SIG-M5 treated with dmso at 0.1 percent for 504 hours (cell line): ENCODE data around the gene YBX2.

Experiments used
- DNase-seq: peaks from one replicate; lab custom pipeline; 2025; ENCODE audit not compliant: unreplicated experiment; lab: John Stamatoyannopoulos, UW

YBX2 gene

GRCh38 chr17:7304179-7304578 lies 9.7 kb upstream of the YBX2 start:
- no peak for DNase-seq

GRCh38 chr17:7296189-7296861 lies 1.9 kb upstream of the YBX2 start:
- peak; percentile 57 for DNase-seq

- DNase-seq = no peak
Observed at GRCh38 chr17:7295230-7296180, 1.1 kb upstream of the YBX2 start.

- DNase-seq = no peak
Observed at GRCh38 chr17:7293816-7294613, 424 bp downstream of the YBX2 start.

GRCh38 chr17:7293159-7293558 lies 1.3 kb downstream of the YBX2 start:
- no peak for DNase-seq

GRCh38 chr17:7292729-7293128 lies 1.7 kb downstream of the YBX2 start:
- DNase-seq = no peak

DNA sequence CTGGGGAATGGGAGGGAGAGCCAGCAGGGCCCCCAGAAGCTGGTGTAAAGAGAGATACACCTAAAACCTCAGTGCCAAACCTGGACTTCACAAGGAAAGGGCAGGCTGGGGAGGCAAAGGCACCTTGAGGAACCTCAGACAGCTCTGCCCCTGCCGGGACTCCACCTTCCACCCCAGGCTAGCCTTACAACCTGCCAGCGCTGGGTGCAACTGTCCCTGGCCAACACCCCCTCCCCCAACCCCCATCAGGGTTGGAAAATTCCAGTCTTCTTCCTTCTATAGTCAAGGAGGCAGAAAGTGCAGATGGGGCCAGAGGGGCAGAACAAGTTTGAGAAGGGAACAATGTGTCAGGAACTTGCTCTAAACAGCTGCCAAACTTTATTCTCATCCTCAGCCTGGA lies 2.2 kb downstream of the YBX2 start:
- no peak for DNase-seq

DNA sequence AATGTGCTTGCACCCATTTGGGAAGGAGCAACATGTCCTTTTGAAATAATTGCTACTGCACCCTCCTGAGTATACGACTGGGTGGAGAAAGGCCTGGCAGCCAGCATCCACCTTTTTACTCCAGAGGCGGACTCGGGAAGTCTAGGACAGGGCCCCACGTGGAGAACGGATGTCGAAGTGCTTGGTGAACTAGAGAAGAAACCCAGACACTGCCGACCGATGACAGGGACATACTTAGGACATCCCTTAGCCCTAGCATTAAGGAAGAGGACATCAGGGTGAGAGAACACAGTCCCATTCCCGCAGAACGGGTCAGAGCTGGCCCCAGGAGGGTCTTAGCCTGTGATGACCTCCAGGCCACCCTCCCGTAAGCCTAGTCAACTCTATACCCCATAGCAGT lies 3.8 kb downstream of the YBX2 start:
- DNase-seq = no peak

DNA sequence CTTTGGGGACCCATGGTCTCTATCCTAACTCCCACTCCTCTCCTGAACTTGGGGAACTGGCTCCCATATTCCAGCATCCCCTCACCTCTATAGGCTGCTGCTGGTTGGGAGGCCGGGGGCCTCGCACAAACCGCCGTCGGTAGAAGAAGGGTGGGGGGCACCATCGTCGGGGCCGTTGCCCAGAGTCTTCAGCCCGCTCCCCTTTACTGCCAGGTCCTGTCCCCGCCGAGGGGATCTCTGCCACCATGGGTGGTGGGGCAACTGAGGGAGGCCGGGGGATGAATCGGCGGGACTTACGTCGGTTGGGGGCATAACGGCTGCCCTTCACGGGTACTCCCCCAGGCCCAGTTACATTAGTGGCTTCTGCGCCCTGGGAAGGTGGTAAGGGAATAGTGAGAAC lies 4.3 kb downstream of the YBX2 start:
- DNase-seq = no peak

DNA sequence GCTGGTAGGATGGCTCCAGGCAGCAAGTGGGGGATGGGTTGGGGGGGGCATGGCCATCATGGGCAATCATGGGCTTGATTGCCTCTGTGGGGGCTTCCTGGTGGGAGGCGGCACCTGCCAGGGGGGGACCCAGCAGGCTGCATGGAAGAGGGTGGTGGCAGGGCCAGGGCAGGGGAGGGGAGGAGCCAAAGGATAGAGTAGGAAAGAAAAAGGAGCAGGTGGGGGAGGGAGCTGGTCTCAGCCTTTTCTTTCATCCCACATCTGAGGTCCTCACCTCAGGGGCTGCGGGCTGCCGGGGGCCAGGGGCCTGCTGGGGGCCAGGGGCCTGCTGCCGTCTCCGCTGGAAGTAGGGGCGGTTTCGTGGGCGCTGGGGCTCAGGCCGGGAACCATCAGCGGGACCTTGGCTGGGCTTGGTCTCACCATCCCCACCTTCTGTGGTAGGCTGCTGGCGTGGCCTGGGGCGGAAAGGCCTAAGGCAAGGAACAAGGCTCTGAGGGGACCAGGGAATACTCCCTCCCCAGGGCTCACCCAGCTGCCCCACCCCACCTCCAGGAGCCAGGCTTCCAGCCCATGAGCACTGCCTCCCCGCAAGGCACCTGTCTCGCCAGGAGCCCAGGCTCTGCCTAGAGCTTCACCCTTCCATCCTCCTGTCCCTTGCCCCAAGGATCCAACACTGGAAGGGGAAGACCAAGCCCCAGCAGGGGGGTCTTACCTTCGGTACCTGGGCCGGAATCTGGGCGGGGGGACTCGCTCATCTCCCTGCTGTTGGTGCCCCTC lies 5.0 kb downstream of the YBX2 start:
- DNase-seq = no peak

GRCh38 chr17:7285679-7286078 lies 8.8 kb downstream of the YBX2 start:
- DNase-seq = no peak

- no peak for DNase-seq
Observed at GRCh38 chr17:7284911-7285310, 9.5 kb downstream of the YBX2 start.

GRCh38 chr17:7283471-7284216 lies 10.8 kb downstream of the YBX2 start:
- no peak for DNase-seq

DNA sequence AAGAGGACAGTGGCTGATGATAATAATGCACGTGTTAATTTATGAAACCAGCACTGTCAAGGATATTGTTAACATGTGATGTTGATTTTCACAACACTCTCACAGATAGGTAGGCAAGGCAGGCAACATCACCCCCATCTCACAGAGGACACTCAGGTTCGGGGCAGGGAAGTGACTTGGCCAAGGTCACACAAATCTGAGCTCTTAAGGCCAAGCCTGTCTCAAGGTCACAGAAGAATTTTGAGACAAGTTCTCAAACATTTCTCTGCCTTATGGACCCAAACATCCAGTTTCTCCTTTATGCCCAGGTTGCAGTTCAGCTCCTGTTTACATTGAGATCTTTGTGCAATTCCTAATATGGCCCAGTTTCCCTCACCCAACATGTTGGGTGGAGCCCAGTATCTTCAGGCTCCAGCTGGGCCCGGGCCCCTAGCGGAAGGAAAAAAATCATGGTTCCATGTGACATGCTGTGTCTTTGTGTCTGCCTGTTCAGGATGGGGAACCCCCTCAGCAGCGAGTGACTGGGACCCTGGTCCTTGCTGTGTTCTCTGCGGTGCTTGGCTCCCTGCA lies 11.6 kb downstream of the YBX2 start:
- DNase-seq = peak; percentile 42

DNA sequence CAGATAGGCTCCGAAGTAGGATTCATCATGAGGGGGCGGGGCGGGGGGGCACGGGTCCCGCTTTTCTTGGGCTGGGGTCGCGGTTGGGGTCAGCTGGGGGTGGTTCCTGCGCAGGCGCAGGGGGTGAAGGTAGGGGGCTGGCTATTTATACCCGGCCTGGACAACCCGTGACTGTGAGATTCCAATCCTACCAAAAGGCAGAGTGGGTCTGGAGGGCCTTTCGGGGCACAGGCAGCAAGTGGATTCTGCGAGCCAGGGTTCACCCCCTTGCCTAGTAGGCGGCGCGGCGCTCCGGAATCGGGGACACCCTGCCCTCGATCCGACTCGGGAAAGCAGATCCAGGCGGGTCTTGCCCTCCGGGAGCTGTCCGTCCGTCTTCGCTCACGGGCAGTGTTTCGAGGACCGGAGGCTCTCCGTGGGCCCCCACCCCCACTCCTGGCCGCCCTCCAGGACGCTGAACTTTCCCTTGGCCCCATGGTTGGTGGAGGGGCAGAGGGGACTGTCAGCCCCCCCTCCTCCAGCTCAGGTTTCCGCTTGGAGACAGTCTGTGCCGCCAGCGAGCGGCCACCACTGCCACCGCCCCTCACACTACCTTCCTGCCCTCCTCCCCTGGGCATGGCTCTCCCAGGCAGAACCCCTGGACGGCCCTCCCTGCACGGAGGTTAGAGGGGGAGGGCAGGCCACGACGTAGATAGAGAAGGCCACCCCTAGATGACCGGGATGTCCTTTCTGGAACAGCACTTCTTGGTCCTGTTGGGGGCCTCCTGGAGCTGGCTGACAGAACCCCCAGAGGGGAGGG lies 12.3 kb downstream of the YBX2 start:
- no peak for DNase-seq

DNA sequence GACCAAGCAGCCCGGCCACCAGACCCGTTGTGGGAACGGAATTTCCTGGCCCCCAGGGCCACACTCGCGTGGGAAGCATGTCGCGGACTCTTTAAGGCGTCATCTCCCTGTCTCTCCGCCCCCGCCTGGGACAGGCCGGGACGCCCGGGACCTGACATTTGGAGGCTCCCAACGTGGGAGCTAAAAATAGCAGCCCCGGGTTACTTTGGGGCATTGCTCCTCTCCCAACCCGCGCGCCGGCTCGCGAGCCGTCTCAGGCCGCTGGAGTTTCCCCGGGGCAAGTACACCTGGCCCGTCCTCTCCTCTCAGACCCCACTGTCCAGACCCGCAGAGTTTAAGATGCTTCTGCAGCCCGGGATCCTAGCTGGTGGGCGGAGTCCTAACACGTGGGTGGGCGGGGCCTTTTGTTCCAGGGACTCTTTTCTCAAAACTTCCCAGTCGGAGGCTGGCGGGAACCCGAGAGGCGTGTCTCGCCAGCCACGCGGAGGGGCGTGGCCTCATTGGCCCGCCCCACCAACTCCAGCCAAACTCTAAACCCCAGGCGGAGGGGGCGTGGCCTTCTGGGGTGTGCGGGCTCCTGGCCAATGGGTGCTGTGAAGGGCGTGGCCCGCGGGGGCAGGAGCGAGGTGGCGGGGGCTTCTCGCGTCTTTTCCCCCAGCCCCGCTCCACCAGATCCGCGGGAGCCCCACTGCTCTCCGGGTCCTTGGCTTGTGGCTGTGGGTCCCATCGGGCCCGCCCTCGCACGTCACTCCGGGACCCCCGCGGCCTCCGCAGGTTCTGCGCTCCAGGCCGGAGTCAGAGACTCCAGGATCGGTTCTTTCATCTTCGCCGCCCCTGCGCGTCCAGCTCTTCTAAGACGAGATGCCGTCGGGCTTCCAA lies 13.1 kb downstream of the YBX2 start, which contains the start of gene SLC2A4:
TSS of gene SLC2A4 (plus strand) at position 645 of the 879 bp plus-strand sequence. CDS start at position 862, 217 bp downstream.
- DNase-seq = peak; percentile 91

DNA sequence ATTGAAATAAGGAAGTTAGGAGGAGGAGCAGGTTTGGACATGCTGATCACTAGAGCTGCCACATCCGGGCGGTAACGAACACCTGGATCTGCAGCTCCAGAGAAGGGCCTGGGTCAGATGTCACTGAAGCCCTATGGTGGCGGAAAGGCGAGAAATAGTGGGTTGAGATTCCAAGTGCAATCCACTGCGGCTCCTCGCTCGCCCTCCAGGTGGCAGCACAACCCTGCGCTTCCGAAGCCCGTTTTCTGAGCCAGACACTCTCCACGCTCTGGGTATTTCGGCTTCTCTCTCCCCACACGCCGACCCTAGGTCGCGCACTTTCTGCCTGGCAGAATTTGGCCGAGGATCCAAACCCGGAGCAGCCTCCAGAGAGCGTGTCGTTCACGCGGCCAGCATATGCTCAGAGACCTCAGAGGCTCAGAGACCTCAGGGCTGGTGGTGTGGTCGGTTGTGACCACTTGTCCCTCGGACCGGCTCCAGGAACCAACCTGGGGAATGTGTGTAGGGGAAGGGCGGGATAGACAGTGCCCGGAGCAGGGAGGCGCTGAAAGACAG lies 13.8 kb downstream of the YBX2 start:
- DNase-seq = peak; percentile 92
